PC-9 (cell line): ENCODE results near the gene PALLD. TPM values are rescaled to one million over a fixed set of nuclear protein-coding genes. Genes with fewer than 3 reads are reported as not detected.

ENCODE experiments used
- BruUV-seq: library from RNA; stranded (reverse); fragments of 400-500 nt; replicated peaks from 2 replicates; lab custom pipeline; 2021; lab: Mats Ljungman, UMichigan
- CTCF ChIA-PET: fragments of 300-600 bp; sonication (Branson Sonifier 250); formaldehyde crosslinking; loops from one replicate; lab custom pipeline; 2022; ENCODE audit warnings: antibody characterized with exemption; lab: Charles Lee
- POLR2A ChIA-PET: fragments of 300-600 bp; sonication (Branson Sonifier 250); formaldehyde crosslinking; loops from one replicate; lab custom pipeline; 2022; ENCODE audit warnings: antibody characterized with exemption; ENCODE audit not compliant: unreplicated experiment; lab: Charles Lee
- DNase-seq, 2 experiments: peaks; one replicate each; pipeline versions ENCODE4 v3.0.0 to v3.0.0-alpha.2; 2015 to 2022; ENCODE audit warnings: mixed read lengths in 1 of 2
- H2AFZ ChIP-seq: fragments of 200-600 bp; sonication (generic); 2 replicates; pipeline ENCODE4 v1.8.1; 2017; ENCODE audit warnings: antibody characterized with exemption
- H3F3A ChIP-seq: fragments of 200-600 bp; sonication (generic); 2 replicates; pipeline ENCODE4 v1.8.1; 2017; ENCODE audit warnings: antibody characterized with exemption, mild to moderate bottlenecking, low read depth; ENCODE audit not compliant: insufficient read depth
- H3K27ac ChIP-seq: fragments of 200-600 bp; sonication (generic); 2 replicates; pipeline ENCODE4 v1.6.1; 2016; ENCODE audit warnings: mixed run types
- H3K27me3 ChIP-seq: fragments of 200-600 bp; sonication (generic); 2 replicates; pipeline ENCODE4 v1.6.1; 2016; ENCODE audit warnings: low read depth, mixed run types; ENCODE audit not compliant: insufficient read depth
- H3K36me3 ChIP-seq: fragments of 200-600 bp; sonication (generic); 2 replicates; pipeline ENCODE4 v1.6.1; 2016; ENCODE audit warnings: low read depth, mixed run types
- H3K4me1 ChIP-seq: fragments of 200-600 bp; sonication (generic); replicated peaks from 2 replicates; pipeline ENCODE4 v1.6.1; 2016; ENCODE audit warnings: mixed run types; ENCODE audit not compliant: insufficient read depth
- H3K4me2 ChIP-seq: fragments of 200-600 bp; sonication (generic); 2 replicates; pipeline ENCODE4 v1.6.1; 2017; ENCODE audit warnings: mixed run types
- H3K4me3 ChIP-seq: fragments of 200-600 bp; sonication (generic); 2 replicates; pipeline ENCODE4 v1.6.1; 2016; ENCODE audit warnings: mixed run types
- H3K79me2 ChIP-seq: fragments of 200-600 bp; sonication (generic); 2 replicates; pipeline ENCODE4 v1.6.1; 2017; ENCODE audit warnings: low read depth, mixed run types
- H3K9me2 ChIP-seq: fragments of 200-600 bp; sonication (generic); 2 replicates; pipeline ENCODE4 v1.8.1; 2017; ENCODE audit warnings: mild to moderate bottlenecking; ENCODE audit not compliant: insufficient read depth
- H3K9me3 ChIP-seq: fragments of 200-600 bp; sonication (generic); 2 replicates; pipeline ENCODE4 v1.8.1; 2016; ENCODE audit warnings: low read depth; ENCODE audit not compliant: insufficient read depth
- H4K20me1 ChIP-seq: fragments of 200-600 bp; sonication (generic); 2 replicates; pipeline ENCODE4 v1.8.1; 2017; ENCODE audit not compliant: insufficient read depth
- EZH2 ChIP-seq: fragments of 200-600 bp; sonication (generic); IDR thresholded peaks from 2 replicates; pipeline ENCODE4 v1.8.0; 2017; ENCODE audit warnings: antibody characterized with exemption, low read depth
- intact Hi-C: fragments of 100-400 bp; cut with micrococcal nuclease; formaldehyde crosslinking; loops from one replicate; pipeline ENCODE4 v1.10.0; 2022; ENCODE audit not compliant: unreplicated experiment
- total RNA-seq: library from RNA; stranded (reverse); gene quantifications from 2 replicates; pipeline ENCODE4 v1.2.3, GENCODE V29; 2021
- TF ChIP-seq, protein P1 (sequence below): fragments of 200-600 bp; sonication (generic); conservative IDR thresholded peaks from 2 replicates; pipeline ENCODE4 v1.6.1; 2017; ENCODE audit warnings: mixed run types, antibody characterized with exemption, mild to moderate bottlenecking, moderate library complexity

The PALLD gene
- total RNA-seq, 1 experiment from 2014 or later, result 156 TPM

- H3K27ac ChIP-seq, result peak overlapping the region; percentile 51
- TF ChIP-seq, protein P1, sequence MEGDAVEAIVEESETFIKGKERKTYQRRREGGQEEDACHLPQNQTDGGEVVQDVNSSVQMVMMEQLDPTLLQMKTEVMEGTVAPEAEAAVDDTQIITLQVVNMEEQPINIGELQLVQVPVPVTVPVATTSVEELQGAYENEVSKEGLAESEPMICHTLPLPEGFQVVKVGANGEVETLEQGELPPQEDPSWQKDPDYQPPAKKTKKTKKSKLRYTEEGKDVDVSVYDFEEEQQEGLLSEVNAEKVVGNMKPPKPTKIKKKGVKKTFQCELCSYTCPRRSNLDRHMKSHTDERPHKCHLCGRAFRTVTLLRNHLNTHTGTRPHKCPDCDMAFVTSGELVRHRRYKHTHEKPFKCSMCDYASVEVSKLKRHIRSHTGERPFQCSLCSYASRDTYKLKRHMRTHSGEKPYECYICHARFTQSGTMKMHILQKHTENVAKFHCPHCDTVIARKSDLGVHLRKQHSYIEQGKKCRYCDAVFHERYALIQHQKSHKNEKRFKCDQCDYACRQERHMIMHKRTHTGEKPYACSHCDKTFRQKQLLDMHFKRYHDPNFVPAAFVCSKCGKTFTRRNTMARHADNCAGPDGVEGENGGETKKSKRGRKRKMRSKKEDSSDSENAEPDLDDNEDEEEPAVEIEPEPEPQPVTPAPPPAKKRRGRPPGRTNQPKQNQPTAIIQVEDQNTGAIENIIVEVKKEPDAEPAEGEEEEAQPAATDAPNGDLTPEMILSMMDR, result no peak
- no peak for TF ChIP-seq EZH2
- BruUV-seq, result no TSS peak
Measured at GRCh38 chr4:168551211-168551610, 54.4 kb downstream of the PALLD start.

DNA sequence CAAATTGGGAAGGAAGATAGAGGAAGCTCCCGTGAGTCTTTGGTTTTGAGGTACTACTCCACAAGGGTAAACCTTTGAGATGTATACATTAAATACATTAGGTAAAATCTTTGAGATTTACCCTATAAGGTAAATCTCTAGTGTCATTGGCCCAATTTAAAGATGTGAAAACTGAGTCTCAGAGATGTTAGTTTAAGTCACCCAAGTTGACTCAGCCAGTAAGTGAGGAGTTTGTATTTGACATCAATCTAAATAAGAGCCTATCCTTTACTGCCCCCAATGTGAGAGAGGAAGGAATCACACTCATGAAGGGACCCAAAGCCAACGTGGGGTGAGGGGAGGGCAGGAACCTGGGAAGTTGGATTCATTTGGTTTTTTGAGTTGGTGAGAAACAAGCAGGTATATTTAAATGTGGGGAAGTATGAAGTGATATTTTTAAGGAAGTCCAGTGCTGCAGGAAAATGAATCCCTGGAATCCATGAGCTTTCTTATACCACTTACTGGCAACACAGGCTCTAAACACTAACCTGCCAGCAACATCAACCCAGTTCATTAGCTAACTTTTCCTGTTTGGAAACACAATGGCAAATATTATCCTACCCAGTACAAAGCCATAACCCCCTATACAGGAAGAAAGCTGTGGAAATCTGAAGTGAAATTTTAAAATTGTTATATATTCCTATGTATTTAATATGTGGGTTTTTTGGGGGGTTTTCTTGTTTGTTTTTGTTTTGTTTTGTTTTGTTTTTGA is 55.3 kb downstream of the PALLD start:
- peak overlapping the region; percentile 51 for H3K27ac ChIP-seq
- H3K4me3 ChIP-seq, result no peak overlapping the region
- H2AFZ ChIP-seq, result no peak overlapping the region
- no peaks in the 10 kb centered on the region for H4K20me1 ChIP-seq
- H3K4me2 ChIP-seq, result no peak overlapping the region
- intact Hi-C loops, result no loop called here
- TF ChIP-seq, protein P1, result no peak
- TF ChIP-seq EZH2, result no peak
- no peaks in the 10 kb centered on the region for H3K36me3 ChIP-seq
- H3F3A ChIP-seq, result no peaks in the 10 kb centered on the region; the same call in 1 of the 2 replicates
- ChIA-PET POLR2A (interaction anchor here (0.6 kb wide), 1 partner anchor 94 kb away, joined by 6 read pairs; no protein-coding TSS in a partner anchor), CTCF (no interaction called here)
- peaks cover 13% of the 10 kb centered on the region; the same call in 1 of the 2 replicates for H3K4me1 ChIP-seq
- no peak for DNase-seq
- H3K9me2 ChIP-seq, result no peaks in the 10 kb centered on the region
- no TSS peak for BruUV-seq
- H3K9me3 ChIP-seq, result no peaks in the 10 kb centered on the region
- no peaks in the 10 kb centered on the region for H3K27me3 ChIP-seq
- no peaks in the 10 kb centered on the region for H3K79me2 ChIP-seq

More at GRCh38 chr4:168551211-168551610, 54.4 kb downstream of the PALLD start:
- DNase-seq, result peak in 1 of 2 experiments; percentile 73
- ChIA-PET CTCF (no interaction called here), POLR2A (interaction anchor here (0.5 to 0.7 kb wide), 2 partner anchors 233 to 336 kb away, joined by 7 to 32 read pairs; no protein-coding TSS in a partner anchor)
- Histone ChIP-seq H4K20me1 (no peaks in the 10 kb centered on the region), H2AFZ (no peak overlapping the region), H3K4me3 (no peak overlapping the region), H3K4me2 (no peak overlapping the region), H3K9me2 (no peaks in the 10 kb centered on the region), H3K79me2 (no peaks in the 10 kb centered on the region), H3K9me3 (no peaks in the 10 kb centered on the region), H3K36me3 (no peaks in the 10 kb centered on the region), H3F3A (no peaks in the 10 kb centered on the region; the same call in 1 of the 2 replicates), H3K4me1 (peaks cover 13% of the 10 kb centered on the region; the same call in 1 of the 2 replicates), H3K27me3 (no peaks in the 10 kb centered on the region)
- intact Hi-C loops, result no loop called here

- Histone ChIP-seq H3K4me3 (no peak overlapping the region), H3F3A (no peaks in the 10 kb centered on the region; the same call in 1 of the 2 replicates), H3K4me2 (no peak overlapping the region), H3K4me1 (peaks cover 19% of the 10 kb centered on the region), H3K9me3 (no peaks in the 10 kb centered on the region), H2AFZ (no peak overlapping the region), H3K36me3 (no peaks in the 10 kb centered on the region), H3K27me3 (no peaks in the 10 kb centered on the region), H4K20me1 (no peaks in the 10 kb centered on the region), H3K27ac (no peak overlapping the region), H3K79me2 (no peaks in the 10 kb centered on the region), H3K9me2 (no peaks in the 10 kb centered on the region)
- no peak for DNase-seq
- ChIA-PET POLR2A (no interaction called here), CTCF (no interaction called here)
- TF ChIP-seq, protein P1, result no peak
- no peak for TF ChIP-seq EZH2
- BruUV-seq, result no TSS peak
- intact Hi-C loops, result no loop called here
Measured at GRCh38 chr4:168553714-168554370, 57.0 kb downstream of the PALLD start.
